Fibroblast of skin of back (primary cell): Measurements from ENCODE around the gene RGS10.
A peak's percentile ranks its signal among the peaks of the same experiment; 100 is the strongest.

Experiments used
- DNase-seq: peaks from one replicate; pipeline ENCODE4 v3.0.0-alpha.2; 2013

RGS10 gene

DNA sequence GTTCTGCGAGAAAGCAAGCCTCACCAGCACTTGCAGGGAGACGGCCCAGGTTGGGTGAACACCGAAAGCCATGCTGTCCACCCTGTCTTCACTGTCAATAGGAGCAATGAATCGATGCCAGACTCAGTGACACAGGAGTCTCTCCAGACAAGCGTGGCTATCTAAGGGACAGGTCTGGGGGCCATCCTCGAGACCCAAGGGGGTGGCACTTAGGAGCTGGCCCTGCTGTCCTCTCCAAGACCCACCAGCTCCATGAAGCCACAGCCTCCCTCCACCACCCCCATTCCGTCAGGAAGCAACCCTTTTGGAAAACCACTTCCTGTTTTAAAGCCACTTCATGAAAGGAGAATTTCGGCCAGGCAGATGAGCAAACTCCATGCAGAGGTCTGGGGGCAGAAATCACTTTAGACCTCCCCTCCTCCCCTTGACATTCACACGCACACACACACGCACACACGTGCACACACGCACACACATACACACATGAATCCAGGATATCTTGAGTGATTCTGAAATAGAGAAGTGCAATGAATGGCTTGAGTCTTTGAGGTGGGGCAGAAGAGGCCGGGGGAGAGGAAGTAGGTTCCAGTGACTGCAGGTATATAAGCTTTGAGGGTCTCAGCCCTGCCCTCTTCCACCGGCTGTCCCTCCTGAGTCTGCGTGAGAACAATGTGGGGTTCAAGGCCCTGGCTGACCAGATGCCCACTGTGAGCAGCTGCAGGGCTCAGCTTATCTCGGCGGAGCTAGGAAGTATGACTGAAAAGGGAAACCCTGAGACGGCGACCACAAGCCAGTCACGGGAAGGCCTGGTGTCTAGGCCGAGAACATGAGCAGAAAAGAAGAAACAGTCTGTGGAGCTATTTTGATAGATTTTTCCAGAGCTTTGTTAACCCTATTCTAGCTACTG, 25.0 kb downstream of the RGS10 start:
- peak; percentile 75 for DNase-seq

- peak; percentile 64 for DNase-seq
These were observed 25.9 kb downstream of the RGS10 start for GRCh38 chr10:119516381-119517234.

DNA sequence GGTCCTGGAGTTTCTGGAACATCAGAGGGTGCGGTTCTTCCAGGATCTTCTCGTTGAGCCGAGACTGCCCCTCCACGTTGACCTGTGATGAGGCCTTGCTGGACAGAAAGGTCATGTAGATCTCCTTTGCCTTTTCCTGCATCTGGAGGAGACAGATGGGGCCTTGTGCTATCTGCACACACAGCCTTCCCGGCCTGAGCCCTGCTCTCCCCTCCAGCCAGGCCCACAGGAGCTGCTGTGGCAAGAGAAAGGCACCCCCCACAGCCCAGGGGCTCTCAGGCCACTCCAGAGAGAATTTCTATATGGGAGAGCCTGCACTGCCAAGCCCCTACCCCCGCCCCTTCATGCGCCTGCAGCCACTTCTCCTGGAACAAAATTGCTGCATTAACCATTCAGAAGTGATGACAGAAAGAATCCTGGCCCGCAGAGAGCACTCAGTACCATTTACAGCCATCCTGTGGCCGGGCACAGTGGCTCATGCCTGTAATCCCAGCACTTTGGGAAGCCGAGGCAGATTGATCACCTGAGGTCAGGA, 26.9 kb downstream of the RGS10 start:
- no peak for DNase-seq

DNA sequence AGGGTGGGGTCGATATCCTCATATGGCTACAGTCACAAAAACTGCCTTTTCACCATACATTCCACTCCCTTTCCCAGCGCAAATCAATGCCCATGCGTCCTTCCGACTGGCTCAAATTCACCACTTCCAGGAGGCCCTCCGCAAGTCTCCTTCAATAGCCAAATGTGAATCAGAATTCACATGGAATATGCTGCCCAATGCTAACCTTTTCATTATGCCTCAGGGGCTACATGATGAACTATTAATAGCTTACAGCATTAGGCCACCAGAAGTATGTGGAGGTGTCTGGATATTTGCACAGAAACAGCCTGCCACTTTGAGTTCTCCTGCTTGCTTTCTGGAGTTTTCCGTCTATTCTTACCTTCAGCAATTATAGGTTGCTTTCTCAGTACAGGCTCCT, 27.7 kb downstream of the RGS10 start:
- no peak for DNase-seq

GRCh38 chr10:119511828-119512515, 30.5 kb downstream of the RGS10 start:
- no peak for DNase-seq

DNA sequence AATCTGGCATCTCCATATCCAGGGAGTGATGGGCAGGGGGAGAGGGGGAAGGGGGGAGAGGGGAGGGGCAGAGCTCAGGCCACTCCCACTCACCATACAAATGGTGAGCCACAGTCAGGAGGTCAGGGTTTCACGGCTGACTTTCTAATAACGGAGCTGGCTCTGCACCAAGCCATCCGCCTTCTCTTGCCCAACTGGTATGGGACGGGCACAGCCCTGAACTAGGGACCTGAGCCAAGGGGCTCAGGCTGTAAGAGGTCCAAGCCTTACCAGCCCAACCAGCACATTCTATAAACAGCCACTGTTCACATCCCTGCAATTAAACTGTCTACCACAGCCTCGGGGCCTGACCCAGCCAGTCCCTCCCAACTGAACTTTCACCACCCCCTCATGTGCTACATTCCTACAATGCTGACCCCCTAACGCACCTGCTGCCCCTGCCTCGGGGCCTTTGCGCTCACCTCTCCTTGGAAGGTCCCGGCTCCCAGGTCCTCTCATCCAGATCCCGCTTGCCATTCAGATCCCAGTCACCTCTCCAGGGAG, 32.5 kb downstream of the RGS10 start:
- no peak for DNase-seq

GRCh38 chr10:119507115-119507514, 35.4 kb downstream of the RGS10 start:
- no peak for DNase-seq

DNA sequence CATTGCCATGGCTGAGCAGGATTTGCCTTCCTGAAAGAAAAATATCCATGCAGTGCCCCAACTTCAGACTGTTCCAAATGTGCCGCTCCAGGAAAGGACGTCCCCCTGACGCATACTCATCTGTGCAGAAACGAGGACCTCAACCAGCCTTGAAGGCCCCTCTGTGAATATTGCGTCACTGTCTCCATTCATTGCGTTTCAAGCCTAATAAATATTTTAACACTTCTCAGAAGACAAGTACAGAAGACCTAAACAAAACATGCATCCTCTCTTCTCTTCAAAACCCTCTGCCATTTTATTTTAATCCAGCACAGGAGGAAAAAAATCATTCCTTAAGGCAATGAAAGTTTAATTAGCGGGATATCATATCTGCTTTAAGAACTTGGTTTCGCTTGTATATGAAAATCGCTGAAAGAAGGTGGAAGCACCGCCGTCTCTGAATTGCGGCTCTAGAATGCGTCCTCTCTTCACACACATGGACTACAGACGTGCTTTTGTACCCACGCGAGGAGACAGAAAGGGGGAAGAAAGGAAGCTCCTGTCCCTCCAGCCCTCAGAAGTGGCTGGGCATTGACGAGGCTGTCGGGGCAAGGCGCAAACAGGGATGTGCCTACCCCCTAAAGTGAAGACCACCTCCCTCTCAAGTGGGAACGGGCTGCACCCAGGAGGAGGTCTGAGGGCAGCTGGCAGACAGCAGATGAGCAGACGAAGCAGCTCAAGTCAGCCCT, 36.8 kb downstream of the RGS10 start:
- DNase-seq: no peak

DNA sequence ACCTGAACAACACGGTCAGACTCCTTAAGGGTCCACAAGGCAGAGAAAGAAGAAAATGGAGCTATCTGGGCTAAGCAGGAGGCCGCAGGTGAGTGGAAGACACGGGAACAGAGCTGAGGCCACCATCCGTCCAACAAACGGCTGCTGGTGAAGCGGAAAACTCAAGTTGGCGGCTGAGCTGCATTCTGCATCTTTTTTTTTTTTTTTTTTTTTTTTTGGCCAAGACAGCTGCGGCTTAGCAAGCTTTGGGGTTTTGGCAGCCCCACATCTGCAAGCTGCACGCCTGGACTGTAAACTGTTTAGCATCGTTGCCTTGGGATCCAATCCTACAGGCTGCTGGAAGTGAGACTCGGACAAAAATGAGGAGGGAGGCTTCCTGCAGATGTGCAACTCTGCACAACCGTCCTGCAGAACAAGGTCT, 37.4 kb downstream of the RGS10 start:
- no peak for DNase-seq

DNA sequence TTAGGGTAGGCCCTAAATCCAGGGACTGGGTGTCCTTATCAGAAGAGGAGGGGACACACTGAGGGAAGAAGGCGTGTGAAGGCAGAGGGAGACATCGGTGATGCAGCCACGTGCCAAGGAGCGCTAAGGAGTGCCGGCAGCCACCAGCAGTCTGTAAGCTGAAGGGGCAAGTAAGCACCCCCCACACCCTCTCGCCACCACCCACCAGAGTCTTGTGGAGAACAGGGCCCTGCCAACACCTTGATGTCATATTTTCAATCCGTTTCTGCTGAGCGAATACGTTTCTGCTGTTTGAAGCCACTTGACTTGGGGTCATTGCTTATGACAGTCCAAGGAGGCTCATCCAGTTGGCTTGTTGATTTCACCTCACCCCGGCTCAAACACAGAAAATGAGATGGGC, 37.9 kb downstream of the RGS10 start:
- DNase-seq: no peak

GRCh38 chr10:119503821-119504220, 38.7 kb downstream of the RGS10 start:
- DNase-seq: no peak

DNA sequence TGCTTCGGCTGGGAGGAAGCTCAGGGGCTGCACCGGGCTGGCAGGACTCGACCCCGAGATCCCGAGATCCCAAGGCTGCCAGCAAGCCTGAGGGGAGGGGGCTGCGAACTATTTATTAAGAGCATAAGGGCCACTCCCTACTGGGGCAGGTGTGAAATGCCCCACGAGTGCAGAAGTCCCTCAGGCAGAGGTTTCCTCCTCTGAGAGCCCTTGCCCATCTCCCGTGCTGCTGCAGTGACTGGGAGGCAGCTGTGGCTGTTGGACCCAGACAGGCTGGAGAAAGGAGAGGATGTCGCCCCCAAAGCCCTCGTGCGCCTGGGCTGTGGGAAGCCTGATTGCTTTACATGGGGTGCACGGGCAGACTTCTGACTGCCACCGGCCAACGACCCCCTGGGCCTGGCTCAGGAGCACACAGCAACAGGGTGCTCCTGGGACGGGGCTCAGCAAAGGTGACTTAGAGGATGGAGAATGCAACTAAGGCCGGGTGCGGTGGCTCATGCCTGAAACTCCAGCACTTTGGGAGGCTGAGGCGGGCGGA, 39.8 kb downstream of the RGS10 start:
- no peak for DNase-seq

GRCh38 chr10:119502209-119502608, 40.3 kb downstream of the RGS10 start:
- DNase-seq: no peak

DNA sequence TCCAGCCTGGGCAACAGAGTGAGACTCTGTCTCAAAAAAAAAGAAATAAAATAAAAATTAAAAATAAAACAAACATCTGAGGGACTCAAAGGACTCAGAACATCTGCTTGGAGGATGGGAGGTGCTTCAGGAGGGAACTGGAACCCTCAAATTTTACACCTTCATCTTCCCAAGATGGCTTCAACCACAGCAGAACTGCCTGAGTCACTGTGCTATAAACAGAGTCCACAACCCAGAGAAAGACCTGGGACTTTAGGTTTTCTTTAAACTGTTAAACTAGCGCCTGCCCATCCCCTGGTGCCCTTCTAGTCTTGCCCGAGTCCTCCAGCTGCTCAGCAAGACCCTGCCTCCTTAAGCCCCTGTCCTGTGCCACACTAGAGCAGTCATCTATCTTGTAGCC, 40.8 kb downstream of the RGS10 start:
- DNase-seq: no peak

- DNase-seq: no peak
These were observed 41.7 kb downstream of the RGS10 start for GRCh38 chr10:119500821-119501220.

GRCh38 chr10:119500123-119500795, 42.3 kb downstream of the RGS10 start:
- no peak for DNase-seq

GRCh38 chr10:119499677-119500002, 42.9 kb downstream of the RGS10 start:
- DNase-seq: no peak

DNA sequence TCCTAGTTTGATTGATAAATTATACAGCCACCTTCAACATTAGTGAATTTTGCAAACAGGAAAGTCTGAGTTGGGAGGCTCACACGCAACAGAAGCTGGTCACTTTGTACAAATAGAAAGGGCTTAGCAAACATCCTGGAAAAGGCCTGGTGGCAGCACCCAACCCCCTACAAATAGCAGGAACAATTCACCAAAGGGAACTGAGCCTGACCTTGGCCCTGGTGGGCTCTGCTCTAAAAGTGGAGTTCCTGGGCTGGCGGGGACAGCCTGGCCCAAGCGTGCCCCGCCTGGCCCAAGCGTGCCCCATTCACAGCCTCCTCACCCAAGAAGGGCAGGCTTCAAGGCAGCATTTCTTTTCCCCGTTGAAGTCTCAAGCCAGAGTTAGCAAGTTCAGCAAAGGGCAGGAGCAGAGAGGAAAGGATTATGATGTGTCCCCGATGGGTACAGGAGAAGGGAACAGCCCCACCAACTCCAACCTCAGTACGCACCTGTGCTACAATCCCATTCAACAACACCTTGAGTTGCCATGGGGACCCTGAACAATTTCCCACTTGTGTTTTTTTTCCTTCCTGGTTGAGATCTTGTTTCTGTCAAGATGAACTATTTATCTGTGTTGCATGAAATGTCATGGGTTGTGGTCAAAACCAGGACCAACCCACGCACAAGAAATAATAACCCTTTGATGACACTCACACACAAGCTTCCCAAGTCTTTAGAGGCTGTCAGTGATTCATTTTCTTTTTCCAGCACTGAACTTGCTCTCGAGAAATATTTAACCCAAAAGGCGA, 43.4 kb downstream of the RGS10 start:
- no peak for DNase-seq

- no peak for DNase-seq
These were observed 45.3 kb downstream of the RGS10 start for GRCh38 chr10:119497243-119497642.

GRCh38 chr10:119496273-119496672, 46.2 kb downstream of the RGS10 start:
- no peak for DNase-seq
